Measurements from ENCODE around the gene FXYD6. TPM values are rescaled to one million over a fixed set of nuclear protein-coding genes. Genes with fewer than 3 reads are reported as not detected.

The FXYD6 gene
- total RNA-seq, 1 donor from 2014 or later, result 95.6 TPM

DNA sequence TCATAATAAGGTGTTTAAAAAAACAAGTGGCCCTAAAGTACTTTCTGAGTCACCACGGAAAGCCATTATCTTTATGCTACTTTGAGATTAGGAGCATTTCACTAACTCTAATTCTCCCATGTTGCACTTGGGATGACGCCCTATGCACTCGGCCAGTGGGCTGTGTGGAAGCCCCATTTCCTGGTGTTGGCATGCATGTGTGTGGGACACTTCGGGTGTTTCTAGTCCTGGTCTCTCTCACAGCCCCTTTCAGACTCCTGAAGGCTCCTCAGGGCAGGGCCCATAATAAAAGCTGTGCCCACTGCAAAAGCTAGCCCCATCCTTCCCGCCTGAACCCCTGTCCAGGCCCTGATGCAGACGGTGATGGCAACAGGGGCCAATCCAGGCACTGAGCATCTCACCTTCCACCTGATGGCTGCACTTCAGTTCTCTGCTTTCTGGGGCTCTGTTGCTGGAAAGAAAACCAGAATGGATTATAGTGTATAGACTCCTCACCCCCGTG lies 37.0 kb downstream of the FXYD6 start:
- H3K4me3 ChIP-seq, result no peak overlapping the region
- Mint-ChIP-seq H3K4me3 (no peak overlapping the region), H3K27me3 (ENCODE audit: insufficient read depth, low read depth) (peaks cover 5% of the 10 kb centered on the region), H3K36me3 (peaks cover 8% of the 10 kb centered on the region), H3K9me3 (no peaks in the 10 kb centered on the region), H3K27ac (no peak overlapping the region), H3K4me1 (peaks cover 10% of the 10 kb centered on the region)
- H2AFZ ChIP-seq (replicated peaks), result no peak overlapping the region
- no peaks in the 10 kb centered on the region for H3K79me2 ChIP-seq (ENCODE audit: low read depth)
- H3K9me3 ChIP-seq (ENCODE audit: low read depth), result no peaks in the 10 kb centered on the region
- H3F3A ChIP-seq (ENCODE audit: low read depth), result no peaks in the 10 kb centered on the region
- no peak overlapping the region for H3K27ac ChIP-seq
- TF ChIP-seq, protein P1, sequence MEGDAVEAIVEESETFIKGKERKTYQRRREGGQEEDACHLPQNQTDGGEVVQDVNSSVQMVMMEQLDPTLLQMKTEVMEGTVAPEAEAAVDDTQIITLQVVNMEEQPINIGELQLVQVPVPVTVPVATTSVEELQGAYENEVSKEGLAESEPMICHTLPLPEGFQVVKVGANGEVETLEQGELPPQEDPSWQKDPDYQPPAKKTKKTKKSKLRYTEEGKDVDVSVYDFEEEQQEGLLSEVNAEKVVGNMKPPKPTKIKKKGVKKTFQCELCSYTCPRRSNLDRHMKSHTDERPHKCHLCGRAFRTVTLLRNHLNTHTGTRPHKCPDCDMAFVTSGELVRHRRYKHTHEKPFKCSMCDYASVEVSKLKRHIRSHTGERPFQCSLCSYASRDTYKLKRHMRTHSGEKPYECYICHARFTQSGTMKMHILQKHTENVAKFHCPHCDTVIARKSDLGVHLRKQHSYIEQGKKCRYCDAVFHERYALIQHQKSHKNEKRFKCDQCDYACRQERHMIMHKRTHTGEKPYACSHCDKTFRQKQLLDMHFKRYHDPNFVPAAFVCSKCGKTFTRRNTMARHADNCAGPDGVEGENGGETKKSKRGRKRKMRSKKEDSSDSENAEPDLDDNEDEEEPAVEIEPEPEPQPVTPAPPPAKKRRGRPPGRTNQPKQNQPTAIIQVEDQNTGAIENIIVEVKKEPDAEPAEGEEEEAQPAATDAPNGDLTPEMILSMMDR (IDR thresholded peaks at IDR 0.05), result no peak
- TF ChIP-seq EZH2phosphoT487 (IDR thresholded peaks at IDR 0.05), result no peak
- no peak for TF ChIP-seq EZH2 (IDR thresholded peaks at IDR 0.05)
- no peak overlapping the region for H3K9ac ChIP-seq
- H3K4me1 ChIP-seq, result no peaks in the 10 kb centered on the region
- no peak overlapping the region for H3K4me2 ChIP-seq
- no peaks in the 10 kb centered on the region for H3K27me3 ChIP-seq
- DNase-seq (ENCODE audit: low spot score), result no peak
- H4K20me1 ChIP-seq (ENCODE audit: low read depth), result peaks cover 33% of the 10 kb centered on the region
- no peaks in the 10 kb centered on the region for H3K36me3 ChIP-seq

DNA sequence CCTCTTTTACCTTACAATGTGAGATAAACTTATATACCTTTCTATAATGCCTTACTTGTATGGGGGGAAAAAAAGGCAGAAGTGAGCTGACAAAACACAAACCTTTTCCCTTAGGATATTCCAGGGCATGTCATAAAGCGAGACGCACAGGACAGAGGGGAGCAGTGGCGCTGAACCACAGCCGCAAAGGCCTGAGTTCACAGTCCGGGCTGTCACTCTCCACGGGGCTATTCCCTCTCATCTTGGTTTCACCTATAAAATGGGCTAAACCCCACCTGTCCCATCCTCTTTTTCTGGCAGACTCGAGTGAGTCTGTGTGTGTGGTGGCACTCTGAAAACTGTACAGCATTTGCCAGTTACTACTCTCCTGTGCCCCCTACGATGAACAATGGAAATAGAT lies 37.6 kb downstream of the FXYD6 start:
- TF ChIP-seq EZH2 (IDR thresholded peaks at IDR 0.05), result no peak
- Histone ChIP-seq H3K27me3 (no peaks in the 10 kb centered on the region), H3K4me1 (no peaks in the 10 kb centered on the region), H3K4me2 (no peak overlapping the region), H4K20me1 (ENCODE audit: low read depth) (peaks cover 33% of the 10 kb centered on the region), H3K4me3 (no peak overlapping the region), H3F3A (ENCODE audit: low read depth) (no peaks in the 10 kb centered on the region), H3K36me3 (no peaks in the 10 kb centered on the region), H3K9ac (no peak overlapping the region), H2AFZ (replicated peaks) (no peak overlapping the region), H3K9me3 (ENCODE audit: low read depth) (no peaks in the 10 kb centered on the region), H3K27ac (no peak overlapping the region), H3K79me2 (ENCODE audit: low read depth) (no peaks in the 10 kb centered on the region)
- H3K36me3 Mint-ChIP-seq, result peaks cover 8% of the 10 kb centered on the region
- H3K4me3 Mint-ChIP-seq, result no peak overlapping the region
- peaks cover 5% of the 10 kb centered on the region for H3K27me3 Mint-ChIP-seq (ENCODE audit: insufficient read depth, low read depth)
- peak overlapping the region; percentile 66 for H3K27ac Mint-ChIP-seq
- H3K9me3 Mint-ChIP-seq, result no peaks in the 10 kb centered on the region
- peaks cover 10% of the 10 kb centered on the region for H3K4me1 Mint-ChIP-seq
- no peak for DNase-seq (ENCODE audit: low spot score)

GRCh38 chr11:117837791-117838190 lies 38.7 kb downstream of the FXYD6 start:
- TF ChIP-seq, protein P1 (IDR thresholded peaks at IDR 0.05), result no peak
- TF ChIP-seq EZH2phosphoT487 (IDR thresholded peaks at IDR 0.05) (no peak), EZH2 (IDR thresholded peaks at IDR 0.05) (no peak)
- no peak overlapping the region for H2AFZ ChIP-seq (replicated peaks)
- Mint-ChIP-seq H3K9me3 (no peaks in the 10 kb centered on the region), H3K4me3 (no peak overlapping the region), H3K27me3 (ENCODE audit: insufficient read depth, low read depth) (peaks cover 5% of the 10 kb centered on the region), H3K27ac (peak overlapping the region; percentile 85), H3K4me1 (peaks cover 12% of the 10 kb centered on the region), H3K36me3 (peaks cover 10% of the 10 kb centered on the region)
- H3K79me2 ChIP-seq (ENCODE audit: low read depth), result no peaks in the 10 kb centered on the region
- no peak overlapping the region for H3K4me3 ChIP-seq
- H3K36me3 ChIP-seq, result no peaks in the 10 kb centered on the region
- peaks cover 23% of the 10 kb centered on the region for H4K20me1 ChIP-seq (ENCODE audit: low read depth)
- H3K27me3 ChIP-seq, result no peaks in the 10 kb centered on the region
- no peak overlapping the region for H3K27ac ChIP-seq
- no peaks in the 10 kb centered on the region for H3K4me1 ChIP-seq
- H3K9me3 ChIP-seq (ENCODE audit: low read depth), result no peaks in the 10 kb centered on the region
- no peak for DNase-seq (ENCODE audit: low spot score)
- H3K4me2 ChIP-seq, result no peak overlapping the region
- H3F3A ChIP-seq (ENCODE audit: low read depth), result no peaks in the 10 kb centered on the region
- no peak overlapping the region for H3K9ac ChIP-seq

DNA sequence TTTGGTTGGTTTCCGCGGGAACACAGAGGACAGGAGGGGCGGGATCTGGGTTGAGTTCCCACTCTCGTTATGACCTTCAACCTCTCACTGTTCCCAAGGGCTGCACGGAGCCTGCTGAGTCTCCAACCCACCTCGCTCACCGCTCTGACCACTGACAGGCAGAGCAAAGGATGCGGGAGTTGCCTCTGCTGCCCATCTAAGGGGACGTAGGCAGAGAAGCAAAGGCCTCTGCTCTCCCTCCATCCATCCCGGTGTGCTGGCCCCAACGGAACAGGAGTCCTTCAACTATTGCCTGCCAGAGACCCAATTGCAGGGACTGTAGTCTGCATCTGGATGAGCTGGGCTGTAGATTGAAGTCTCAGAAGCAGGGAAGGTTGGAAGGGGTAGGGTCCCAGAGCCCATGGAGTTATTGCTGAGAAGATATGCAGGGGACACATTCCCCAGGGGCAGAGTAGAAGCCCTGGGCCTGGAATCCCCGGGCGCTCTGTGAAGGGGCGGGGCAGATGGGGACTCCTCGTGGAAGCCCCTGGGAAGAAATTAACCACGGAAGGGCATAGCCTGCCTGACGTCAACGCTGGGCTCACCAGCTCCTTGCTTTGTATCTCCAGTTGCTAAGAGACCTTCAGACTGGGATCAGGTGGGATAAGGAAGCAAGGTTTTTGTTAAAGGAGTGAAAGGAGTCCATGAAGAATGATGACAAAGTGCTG lies 39.2 kb downstream of the FXYD6 start:
- H3K4me2 ChIP-seq, result no peak overlapping the region
- H3K27ac Mint-ChIP-seq, result peak overlapping the region; percentile 85
- peaks cover 14% of the 10 kb centered on the region for H3K4me1 Mint-ChIP-seq
- H3K27ac ChIP-seq, result no peak overlapping the region
- peaks cover 18% of the 10 kb centered on the region for H4K20me1 ChIP-seq (ENCODE audit: low read depth)
- H3K9me3 ChIP-seq (ENCODE audit: low read depth), result no peaks in the 10 kb centered on the region
- DNase-seq (ENCODE audit: low spot score), result no peak
- H2AFZ ChIP-seq (replicated peaks), result no peak overlapping the region
- H3K79me2 ChIP-seq (ENCODE audit: low read depth), result no peaks in the 10 kb centered on the region
- no peak overlapping the region for H3K4me3 Mint-ChIP-seq
- no peaks in the 10 kb centered on the region for H3K36me3 ChIP-seq
- H3K36me3 Mint-ChIP-seq, result peaks cover 12% of the 10 kb centered on the region
- H3K9me3 Mint-ChIP-seq, result no peaks in the 10 kb centered on the region
- no peak overlapping the region for H3K4me3 ChIP-seq
- H3K27me3 Mint-ChIP-seq (ENCODE audit: insufficient read depth, low read depth), result peaks cover 5% of the 10 kb centered on the region
- H3F3A ChIP-seq (ENCODE audit: low read depth), result no peaks in the 10 kb centered on the region
- no peak overlapping the region for H3K9ac ChIP-seq
- TF ChIP-seq, protein P1 (IDR thresholded peaks at IDR 0.05), result no peak
- TF ChIP-seq EZH2 (IDR thresholded peaks at IDR 0.05) (no peak), EZH2phosphoT487 (IDR thresholded peaks at IDR 0.05) (no peak)
- no peaks in the 10 kb centered on the region for H3K27me3 ChIP-seq
- H3K4me1 ChIP-seq, result no peaks in the 10 kb centered on the region

Measured in neural progenitor cell (in vitro differentiated cells).